Measurements from ENCODE around the gene CLMP. TPM values are rescaled to one million over a fixed set of nuclear protein-coding genes. Genes with fewer than 3 reads are reported as not detected.

Gene CLMP
- polyA plus RNA-seq, 3 donors, result 0.33 TPM; not detected in 2

GRCh38 chr11:123216249-123216648, 21.2 kb upstream of the CLMP start:
- Histone ChIP-seq H3K27me3 (ENCODE audit: control insufficient read depth in 2 of 2, insufficient read depth in 2 of 2, low read length in 2 of 2) (peaks cover 0 to 7% of the 10 kb centered on the region in 2 donors), H3K9me3 (replicated peaks in 1 of 2; ENCODE audit: control insufficient read depth in 1 of 2, insufficient read depth in 1 of 2, low read length in 2 of 2) (no peaks in the 10 kb centered on the region), H3K79me2 (ENCODE audit: insufficient read depth, low read length) (no peaks in the 10 kb centered on the region), H3K4me2 (replicated peaks; ENCODE audit: extremely low read depth, low read length, poor library complexity, severe bottlenecking) (no peak overlapping the region), H3K27ac (ENCODE audit: low read depth in 1 of 2, low read length in 2 of 2) (no peak overlapping the region), H4K20me1 (ENCODE audit: insufficient read depth, low read length) (no peaks in the 10 kb centered on the region), H3K36me3 (replicated peaks in 1 of 2; ENCODE audit: control insufficient read depth in 1 of 2, insufficient read depth in 2 of 2, low read length in 2 of 2) (no peaks in the 10 kb centered on the region), H2AFZ (ENCODE audit: insufficient read depth, low read depth, low read length, poor library complexity, severe bottlenecking) (no peak overlapping the region), H3K4me3 (replicated peaks in 1 of 3; ENCODE audit: low read depth in 2 of 3, low read length in 3 of 3) (no peak overlapping the region), H3K9ac (ENCODE audit: insufficient read depth, low read length, poor library complexity, severe bottlenecking) (no peak overlapping the region), H3K4me1 (ENCODE audit: control insufficient read depth in 1 of 2, insufficient read depth in 2 of 2, low read length in 2 of 2) (no peaks in the 10 kb centered on the region)
- no peak for DNase-seq
- Mint-ChIP-seq H3K4me1 (no peaks in the 10 kb centered on the region), H3K27ac (no peak overlapping the region), H3K9me3 (no peaks in the 10 kb centered on the region), H3K36me3 (no peaks in the 10 kb centered on the region), H3K27me3 (ENCODE audit: low read depth in 3 of 3) (peaks cover 1 to 18% (median 5%) of the 10 kb centered on the region in 3 donors), H3K4me3 (no peak overlapping the region)
- no peak for TF ChIP-seq CTCF (IDR thresholded peaks at IDR 0.05)
- intact Hi-C loops (cut with micrococcal nuclease), result no loop called here
- WGBS (ENCODE audit: insufficient coverage), result 91% methylated on average over 8 of the region's 12 CpGs

GRCh38 chr11:123214940-123215339, 19.9 kb upstream of the CLMP start:
- no peaks in the 10 kb centered on the region for H3K36me3 ChIP-seq (replicated peaks in 1 of 2; ENCODE audit: control insufficient read depth in 1 of 2, insufficient read depth in 2 of 2, low read length in 2 of 2)
- H4K20me1 ChIP-seq (ENCODE audit: insufficient read depth, low read length), result no peaks in the 10 kb centered on the region
- H3K27ac ChIP-seq (ENCODE audit: low read depth in 1 of 2, low read length in 2 of 2), result no peak overlapping the region
- TF ChIP-seq CTCF (IDR thresholded peaks at IDR 0.05), result no peak
- H3K27me3 Mint-ChIP-seq (ENCODE audit: low read depth in 3 of 3), result peaks cover 4 to 18% (median 9%) of the 10 kb centered on the region in 3 donors
- DNase-seq, result no peak
- no peak overlapping the region for H3K4me3 ChIP-seq (replicated peaks in 1 of 3; ENCODE audit: low read depth in 2 of 3, low read length in 3 of 3)
- H3K36me3 Mint-ChIP-seq, result no peaks in the 10 kb centered on the region
- WGBS (ENCODE audit: insufficient coverage), result no CpG with 5 or more reads among the region's 1 CpG
- H3K4me2 ChIP-seq (replicated peaks; ENCODE audit: extremely low read depth, low read length, poor library complexity, severe bottlenecking), result no peak overlapping the region
- H3K9me3 ChIP-seq (replicated peaks in 1 of 2; ENCODE audit: control insufficient read depth in 1 of 2, insufficient read depth in 1 of 2, low read length in 2 of 2), result no peaks in the 10 kb centered on the region
- no peaks in the 10 kb centered on the region for H3K4me1 ChIP-seq (ENCODE audit: control insufficient read depth in 1 of 2, insufficient read depth in 2 of 2, low read length in 2 of 2)
- H3K27ac Mint-ChIP-seq, result no peak overlapping the region
- intact Hi-C loops (cut with micrococcal nuclease), result no loop called here
- no peak overlapping the region for H2AFZ ChIP-seq (ENCODE audit: insufficient read depth, low read depth, low read length, poor library complexity, severe bottlenecking)
- no peaks in the 10 kb centered on the region for H3K4me1 Mint-ChIP-seq
- no peaks in the 10 kb centered on the region for H3K9me3 Mint-ChIP-seq
- no peak overlapping the region for H3K9ac ChIP-seq (ENCODE audit: insufficient read depth, low read length, poor library complexity, severe bottlenecking)
- peaks cover 0 to 7% of the 10 kb centered on the region in 2 donors for H3K27me3 ChIP-seq (ENCODE audit: control insufficient read depth in 2 of 2, insufficient read depth in 2 of 2, low read length in 2 of 2)
- H3K79me2 ChIP-seq (ENCODE audit: insufficient read depth, low read length), result no peaks in the 10 kb centered on the region
- H3K4me3 Mint-ChIP-seq, result no peak overlapping the region
